Gastroesophageal sphincter (tissue), 4 donors: ENCODE data around the gene TSKU. TPM values are rescaled to one million over a fixed set of nuclear protein-coding genes. Genes with fewer than 3 reads are reported as not detected.

Source experiments
- ATAC-seq: fragments of 150-250 bp; one replicate; pipeline ENCODE4 v1.9.1; 2016; ENCODE audit warnings: mild to moderate bottlenecking, moderate library complexity
- H3K27ac ChIP-seq, 4 donors: fragments of 200-600 bp; sonication (generic) in 3 of 4; 1 replicate in 3 of 4; 2 replicates in 1 of 4; pipeline ENCODE4 v1.5.1; 2016 to 2019
- H3K27me3 ChIP-seq: fragments of 200-600 bp; sonication (generic); one replicate; pipeline ENCODE4 v1.5.1; 2019
- H3K36me3 ChIP-seq, 2 donors: fragments of 200-600 bp; sonication (generic); one replicate each; pipeline ENCODE4 v1.5.1; 2019; ENCODE audit warnings: control low read depth in 1 of 2
- H3K4me1 ChIP-seq, 3 donors: fragments of 200-600 bp; sonication (generic); 1 replicate in 2 of 3; 2 replicates in 1 of 3; pipeline ENCODE4 v1.5.1; 2016 to 2019; ENCODE audit warnings: control low read depth in 2 of 3
- H3K4me3 ChIP-seq, 2 donors: fragments of 200-600 bp; sonication (generic); one replicate each; pipeline ENCODE4 v1.5.1; 2019; ENCODE audit warnings: mild to moderate bottlenecking in 1 of 2, moderate library complexity in 1 of 2
- H3K9me3 ChIP-seq, 3 donors: fragments of 200-600 bp; sonication (generic); one replicate each; pipeline ENCODE4 v1.5.1; 2017 to 2019; ENCODE audit warnings: control low read depth in 2 of 3
- EP300 ChIP-seq: sonication (generic); formaldehyde crosslinking; IDR thresholded peaks from one replicate; pipeline ENCODE4 v1.6.1; 2017; ENCODE audit warnings: antibody characterized with exemption, mild to moderate bottlenecking
- POLR2A ChIP-seq, 2 donors: fragments of 450-650 bp; IDR thresholded peaks; one replicate each; pipeline ENCODE4 v1.6.1; 2017; ENCODE audit warnings: antibody characterized with exemption in 2 of 2, mild to moderate bottlenecking in 2 of 2, moderate library complexity in 1 of 2
- POLR2AphosphoS5 ChIP-seq: sonication (generic); formaldehyde crosslinking; IDR thresholded peaks from one replicate; pipeline ENCODE4 v1.6.1; 2017; ENCODE audit warnings: antibody characterized with exemption
- WGBS, 2 donors: methylation state at CpG; one replicate each; pipeline ENCODE4 v1.1.5; 2018; ENCODE audit warnings: low coverage in 1 of 2; 5-methylcytosine and 5-hydroxymethylcytosine counted together
- total RNA-seq, 4 donors: library from RNA; depleted of rRNA; stranded (reverse); fragments of >200 nt; gene quantifications; one replicate each; pipeline ENCODE4 v1.1.0, GENCODE V29; 2016
- TF ChIP-seq, protein P1 (sequence below), 4 experiments: fragments of 200-600 bp in 2 of 4; fragments of 450-650 bp in 2 of 4; sonication (generic) in 1 of 4; IDR thresholded peaks; one replicate each; pipeline ENCODE4 v1.5.1; 2017 to 2019; ENCODE audit warnings: antibody characterized with exemption in 4 of 4, mild to moderate bottlenecking in 2 of 4, moderate library complexity in 2 of 4

TSKU gene
- total RNA-seq, 4 donors from 2014 or later = 23.5 to 53.7 (median 38.2) TPM

DNA sequence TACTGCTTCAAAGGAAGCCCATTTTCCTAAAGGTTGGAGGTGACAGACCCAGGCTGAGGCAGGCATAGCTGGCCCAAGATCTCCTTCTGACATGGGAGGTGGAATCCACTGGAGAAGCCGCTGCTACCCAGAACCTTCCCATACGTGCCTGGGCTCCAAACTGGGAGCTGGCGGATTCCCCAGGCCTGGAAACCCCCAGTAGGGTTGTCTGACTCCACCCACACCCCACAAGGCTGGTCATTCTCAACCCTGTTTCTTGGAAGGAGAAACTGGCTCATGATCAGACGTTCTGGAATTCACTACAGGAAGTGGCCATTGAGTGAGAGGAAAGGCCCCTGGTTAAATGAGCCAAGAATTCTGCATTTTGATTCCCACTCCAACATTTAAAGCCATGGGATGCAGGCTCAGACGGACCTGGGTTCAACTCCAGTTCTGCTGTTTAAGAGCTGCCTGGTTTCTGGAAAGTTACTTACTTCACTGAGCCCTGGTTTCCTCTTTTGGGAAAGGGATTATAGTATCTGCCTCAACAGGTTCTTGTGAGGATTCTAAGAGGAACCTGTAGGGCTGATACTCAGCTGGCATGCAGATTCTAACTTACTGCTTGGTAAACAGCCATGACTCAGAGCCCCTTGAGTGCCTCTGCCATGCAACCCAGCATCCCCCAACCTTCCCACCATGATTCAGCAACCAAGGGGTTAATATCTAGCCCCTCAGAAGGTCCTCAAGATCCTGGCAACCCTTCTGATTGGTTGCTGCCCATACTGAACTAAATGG is 19.4 kb upstream of the TSKU start:
- Histone ChIP-seq H3K9me3 (no peaks in the 10 kb centered on the region), H3K27me3 (no peaks in the 10 kb centered on the region), H3K27ac (peak overlapping the region in 1 of 4 donors; percentile 28), H3K4me1 (peaks cover 0 to 47% (median 27%) of the 10 kb centered on the region in 3 donors), H3K36me3 (no peaks in the 10 kb centered on the region), H3K4me3 (no peak overlapping the region)
- WGBS, 2 donors = 12% methylated on average over 3 of the region's 5 CpGs; no CpG with 5 or more reads in 1 of the 2 donors
- TF ChIP-seq POLR2A (IDR thresholded peaks at IDR 0.05) (no peak), POLR2AphosphoS5 (peak; percentile 50), EP300 (no peak)
- TF ChIP-seq, protein P1, sequence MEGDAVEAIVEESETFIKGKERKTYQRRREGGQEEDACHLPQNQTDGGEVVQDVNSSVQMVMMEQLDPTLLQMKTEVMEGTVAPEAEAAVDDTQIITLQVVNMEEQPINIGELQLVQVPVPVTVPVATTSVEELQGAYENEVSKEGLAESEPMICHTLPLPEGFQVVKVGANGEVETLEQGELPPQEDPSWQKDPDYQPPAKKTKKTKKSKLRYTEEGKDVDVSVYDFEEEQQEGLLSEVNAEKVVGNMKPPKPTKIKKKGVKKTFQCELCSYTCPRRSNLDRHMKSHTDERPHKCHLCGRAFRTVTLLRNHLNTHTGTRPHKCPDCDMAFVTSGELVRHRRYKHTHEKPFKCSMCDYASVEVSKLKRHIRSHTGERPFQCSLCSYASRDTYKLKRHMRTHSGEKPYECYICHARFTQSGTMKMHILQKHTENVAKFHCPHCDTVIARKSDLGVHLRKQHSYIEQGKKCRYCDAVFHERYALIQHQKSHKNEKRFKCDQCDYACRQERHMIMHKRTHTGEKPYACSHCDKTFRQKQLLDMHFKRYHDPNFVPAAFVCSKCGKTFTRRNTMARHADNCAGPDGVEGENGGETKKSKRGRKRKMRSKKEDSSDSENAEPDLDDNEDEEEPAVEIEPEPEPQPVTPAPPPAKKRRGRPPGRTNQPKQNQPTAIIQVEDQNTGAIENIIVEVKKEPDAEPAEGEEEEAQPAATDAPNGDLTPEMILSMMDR (IDR thresholded peaks at IDR 0.05) = no peak
- peak; percentile 35 for ATAC-seq

DNA sequence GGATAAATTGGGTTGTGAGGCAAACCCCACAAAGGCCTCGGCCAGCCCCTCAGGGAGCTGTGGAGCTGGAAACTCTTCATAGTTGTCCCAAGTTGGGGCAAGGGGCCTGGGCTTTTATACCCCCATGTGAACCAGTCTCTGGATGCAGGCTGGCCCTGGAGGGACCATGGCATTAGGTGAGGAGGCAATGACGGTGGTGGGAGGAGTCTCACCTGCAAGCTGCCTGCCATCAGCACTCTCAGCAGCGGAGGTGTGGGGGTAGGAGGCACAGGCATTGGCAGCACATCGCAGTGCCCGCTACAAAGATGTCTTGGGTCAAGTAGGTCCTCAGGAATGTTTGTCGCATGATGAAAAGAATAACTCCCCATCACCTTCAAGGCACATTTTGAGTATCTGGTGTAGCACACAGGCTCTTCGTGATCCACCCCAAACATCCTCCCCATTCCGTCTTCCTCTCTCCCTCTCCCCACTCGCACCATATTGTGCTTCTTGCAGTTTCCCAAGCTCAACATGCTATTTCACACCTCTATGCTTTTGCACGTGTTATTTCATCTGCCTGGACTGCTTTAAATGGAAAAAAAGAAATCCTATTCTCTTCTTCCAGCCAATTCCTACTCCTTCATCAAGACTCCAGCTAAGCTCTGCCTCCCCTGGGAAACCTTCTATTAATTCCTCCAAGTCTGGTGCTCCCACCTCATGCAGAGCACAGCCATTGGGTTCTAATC is 18.1 kb upstream of the TSKU start:
- H3K9me3 ChIP-seq = no peaks in the 10 kb centered on the region
- H3K27me3 ChIP-seq = no peaks in the 10 kb centered on the region
- 84 to 96% methylated on average over 7 to 9 of the region's 10 CpGs for WGBS, 2 donors
- no peak for ATAC-seq
- H3K27ac ChIP-seq = no peak overlapping the region
- no peak overlapping the region for H3K4me3 ChIP-seq
- TF ChIP-seq, protein P1 (IDR thresholded peaks at IDR 0.05) = no peak
- TF ChIP-seq POLR2A (IDR thresholded peaks at IDR 0.05) = no peak
- TF ChIP-seq POLR2AphosphoS5 = no peak
- no peak for TF ChIP-seq EP300
- no peaks in the 10 kb centered on the region for H3K36me3 ChIP-seq
- peaks cover 0 to 61% (median 29%) of the 10 kb centered on the region in 3 donors for H3K4me1 ChIP-seq

DNA sequence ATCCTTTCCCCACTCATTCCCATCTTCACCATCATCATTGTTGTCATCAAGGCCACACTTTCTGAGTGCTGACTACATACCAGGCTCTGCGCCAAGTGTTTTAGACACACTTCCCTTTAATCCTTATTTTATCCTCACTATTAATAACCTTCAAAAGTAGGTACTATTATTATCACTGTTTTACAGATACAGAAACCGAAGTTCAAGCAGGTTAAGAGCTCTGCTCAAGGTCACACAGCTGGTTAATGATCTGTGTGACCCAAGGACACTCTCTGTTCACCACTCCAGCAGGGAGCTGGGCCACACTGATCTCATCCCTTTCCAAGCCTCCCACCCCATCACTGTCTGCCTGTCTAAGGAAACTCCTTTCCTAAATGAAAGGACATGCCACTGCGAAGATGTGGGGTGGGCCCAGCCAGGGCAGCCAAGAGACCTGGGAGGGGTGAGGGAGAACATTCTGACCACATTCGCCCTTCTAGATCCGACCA is 17.2 kb upstream of the TSKU start:
- Histone ChIP-seq H3K4me1 (peaks cover 0 to 69% (median 33%) of the 10 kb centered on the region in 3 donors), H3K4me3 (no peak overlapping the region), H3K9me3 (no peaks in the 10 kb centered on the region), H3K36me3 (no peaks in the 10 kb centered on the region), H3K27ac (peak overlapping the region in 1 of 4 donors; percentile 81), H3K27me3 (no peaks in the 10 kb centered on the region)
- 43 to 57% methylated on average over 2 to 4 of the region's 5 CpGs for WGBS, 2 donors
- no peak for ATAC-seq
- TF ChIP-seq, protein P1 (IDR thresholded peaks at IDR 0.05) = no peak
- TF ChIP-seq POLR2AphosphoS5 (no peak), EP300 (no peak), POLR2A (IDR thresholded peaks at IDR 0.05) (no peak)

DNA sequence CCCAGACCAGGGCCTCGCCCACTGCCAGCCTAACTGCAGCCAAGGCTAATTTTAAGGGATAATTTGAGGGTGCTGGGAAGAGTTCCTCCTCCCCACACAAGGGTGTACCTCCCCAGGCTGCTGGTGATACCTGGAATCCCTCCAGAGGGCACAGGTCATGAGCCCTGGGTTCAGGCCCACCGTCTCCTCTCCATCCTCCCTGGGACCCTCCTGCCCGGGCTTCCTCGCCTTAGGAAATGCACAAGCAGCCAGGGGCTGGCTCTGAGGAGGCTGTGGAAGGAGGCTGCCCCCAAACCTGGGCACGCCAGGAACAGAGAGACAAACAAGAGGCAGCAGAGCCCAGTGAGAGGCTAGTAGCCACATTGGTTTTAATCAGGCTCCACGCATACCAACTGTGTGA is 16.6 kb upstream of the TSKU start:
- H3K27ac ChIP-seq = peak overlapping the region in 3 of 4 donors; percentile 31 to 81 (median 37)
- H3K36me3 ChIP-seq = no peaks in the 10 kb centered on the region
- no peaks in the 10 kb centered on the region for H3K9me3 ChIP-seq
- no peak for ATAC-seq
- H3K27me3 ChIP-seq = no peaks in the 10 kb centered on the region
- H3K4me1 ChIP-seq = peaks cover 0 to 75% (median 39%) of the 10 kb centered on the region in 3 donors
- WGBS, 2 donors = 93% methylated on average over 3 of the region's 6 CpGs; no CpG with 5 or more reads in 1 of the 2 donors
- no peak overlapping the region for H3K4me3 ChIP-seq
- TF ChIP-seq POLR2AphosphoS5 (no peak), EP300 (no peak), POLR2A (IDR thresholded peaks at IDR 0.05) (no peak)
- TF ChIP-seq, protein P1 (IDR thresholded peaks at IDR 0.05) = no peak
